Measurements from ENCODE around the gene MYL2.
"Not testable (repeated sequence)": the region's sequence is repeated elsewhere in the genome, so short reads cannot be mapped to it uniquely, and the experiment has no call there.

MYL2 gene
- total RNA-seq: 0 reads per million in 9 experiments

- no peaks in the 10 kb centered on the region for H3K36me3 Mint-ChIP-seq (ENCODE audit: insufficient read depth)
- peaks cover 49 to 81% of the 10 kb centered on the region in 2 donors for H3K27me3 Mint-ChIP-seq
- H3K9me3 Mint-ChIP-seq: no peaks in the 10 kb centered on the region
- no peaks in the 10 kb centered on the region for H3K4me1 Mint-ChIP-seq (ENCODE audit: low read depth in 2 of 2)
- no peak within 1 kb of the TSS for H3K4me3 Mint-ChIP-seq
- no peak for DNase-seq
- ATAC-seq (replicated peaks): no peak
- no peak within 1 kb of the TSS for H3K27ac Mint-ChIP-seq
Measured at GRCh38 chr12:110920324-110920910, at the start of gene MYL2. Gene MYL2, minus strand, starts transcription at chr12:110920579. Its CDS starts 50 bp downstream, at chr12:110920529.

GRCh38 chr12:110966081-110966760 is 45.8 kb upstream of the MYL2 start:
- no peaks in the 10 kb centered on the region for H3K4me1 Mint-ChIP-seq (ENCODE audit: low read depth in 2 of 2)
- H3K27me3 Mint-ChIP-seq: peaks cover 38 to 61% of the 10 kb centered on the region in 2 donors
- no peak for ATAC-seq (replicated peaks)
- no peak for DNase-seq
- no peak overlapping the region for H3K4me3 Mint-ChIP-seq
- no peak overlapping the region for H3K27ac Mint-ChIP-seq
- H3K36me3 Mint-ChIP-seq (ENCODE audit: insufficient read depth): no peaks in the 10 kb centered on the region
- no peaks in the 10 kb centered on the region for H3K9me3 Mint-ChIP-seq

GRCh38 chr12:110965574-110965973 is 45.2 kb upstream of the MYL2 start:
- Mint-ChIP-seq H3K27me3 (peaks cover 44 to 61% of the 10 kb centered on the region in 2 donors), H3K9me3 (no peaks in the 10 kb centered on the region), H3K4me1 (ENCODE audit: low read depth in 2 of 2) (no peaks in the 10 kb centered on the region), H3K4me3 (no peak overlapping the region), H3K27ac (no peak overlapping the region), H3K36me3 (ENCODE audit: insufficient read depth) (no peaks in the 10 kb centered on the region)
- DNase-seq (no peak), ATAC-seq (replicated peaks) (no peak)

GRCh38 chr12:110960795-110961194 is 40.4 kb upstream of the MYL2 start:
- Mint-ChIP-seq H3K27ac (no peak overlapping the region), H3K4me1 (ENCODE audit: low read depth in 2 of 2) (no peaks in the 10 kb centered on the region), H3K36me3 (ENCODE audit: insufficient read depth) (peaks cover 3% of the 10 kb centered on the region), H3K4me3 (no peak overlapping the region), H3K9me3 (no peaks in the 10 kb centered on the region), H3K27me3 (peaks cover 50 to 81% of the 10 kb centered on the region in 2 donors)
- no peak for ATAC-seq (replicated peaks)
- no peak for DNase-seq

- no peak overlapping the region for H3K4me3 Mint-ChIP-seq
Measured at GRCh38 chr12:110957652-110958051, 37.3 kb upstream of the MYL2 start.

GRCh38 chr12:110957159-110957558 is 36.8 kb upstream of the MYL2 start:
- Mint-ChIP-seq H3K36me3 (ENCODE audit: insufficient read depth) (peaks cover 3% of the 10 kb centered on the region), H3K9me3 (no peaks in the 10 kb centered on the region), H3K27me3 (peaks cover 40 to 58% of the 10 kb centered on the region in 2 donors), H3K4me3 (no peak overlapping the region), H3K27ac (no peak overlapping the region), H3K4me1 (ENCODE audit: low read depth in 2 of 2) (no peaks in the 10 kb centered on the region)
- ATAC-seq (replicated peaks) (no peak), DNase-seq (no peak)

More at GRCh38 chr12:110957652-110958051, 37.3 kb upstream of the MYL2 start:
- H3K27me3 Mint-ChIP-seq: peaks cover 40 to 63% of the 10 kb centered on the region in 2 donors
- H3K36me3 Mint-ChIP-seq (ENCODE audit: insufficient read depth): peaks cover 3% of the 10 kb centered on the region
- ATAC-seq (replicated peaks) (no peak), DNase-seq (no peak)
- no peaks in the 10 kb centered on the region for H3K9me3 Mint-ChIP-seq
- no peak overlapping the region for H3K27ac Mint-ChIP-seq
- H3K4me1 Mint-ChIP-seq (ENCODE audit: low read depth in 2 of 2): no peaks in the 10 kb centered on the region

GRCh38 chr12:110950867-110951266 is 30.5 kb upstream of the MYL2 start:
- not testable (repeated sequence) for H3K4me1 Mint-ChIP-seq (ENCODE audit: low read depth in 2 of 2); H3K4me3 Mint-ChIP-seq

GRCh38 chr12:110950466-110950865 is 30.1 kb upstream of the MYL2 start:
- ATAC-seq (replicated peaks); H3K4me1 Mint-ChIP-seq (ENCODE audit: low read depth in 2 of 2): not testable (repeated sequence)
- H3K27me3 Mint-ChIP-seq: peaks cover 10 to 13% of the 10 kb centered on the region in 2 donors

More at GRCh38 chr12:110950867-110951266, 30.5 kb upstream of the MYL2 start:
- H3K27ac Mint-ChIP-seq; H3K9me3 Mint-ChIP-seq; ATAC-seq (replicated peaks); H3K36me3 Mint-ChIP-seq (ENCODE audit: insufficient read depth); DNase-seq: not testable (repeated sequence)
- peaks cover 10 to 13% of the 10 kb centered on the region in 2 donors for H3K27me3 Mint-ChIP-seq

GRCh38 chr12:110948041-110948440 is 27.7 kb upstream of the MYL2 start:
- DNase-seq (no peak), ATAC-seq (replicated peaks) (no peak)
- H3K4me1 Mint-ChIP-seq (ENCODE audit: low read depth in 2 of 2): no peaks in the 10 kb centered on the region
- no peaks in the 10 kb centered on the region for H3K36me3 Mint-ChIP-seq (ENCODE audit: insufficient read depth)
- H3K27me3 Mint-ChIP-seq: peaks cover 5 to 6% of the 10 kb centered on the region in 2 donors
- peaks cover 0 to 2% of the 10 kb centered on the region in 2 donors for H3K9me3 Mint-ChIP-seq
- no peak overlapping the region for H3K27ac Mint-ChIP-seq
- H3K4me3 Mint-ChIP-seq: no peak overlapping the region

More at GRCh38 chr12:110950466-110950865, 30.1 kb upstream of the MYL2 start:
- H3K9me3 Mint-ChIP-seq; H3K36me3 Mint-ChIP-seq (ENCODE audit: insufficient read depth); H3K4me3 Mint-ChIP-seq; H3K27ac Mint-ChIP-seq; DNase-seq: not testable (repeated sequence)

- Mint-ChIP-seq H3K36me3 (ENCODE audit: insufficient read depth) (no peaks in the 10 kb centered on the region), H3K27me3 (peaks cover 20 to 36% of the 10 kb centered on the region in 2 donors), H3K9me3 (peaks cover 0 to 2% of the 10 kb centered on the region in 2 donors), H3K4me1 (ENCODE audit: low read depth in 2 of 2) (no peaks in the 10 kb centered on the region), H3K4me3 (no peak overlapping the region), H3K27ac (no peak overlapping the region)
- DNase-seq (no peak), ATAC-seq (replicated peaks) (no peak)
Measured at GRCh38 chr12:110943373-110943772, 23.0 kb upstream of the MYL2 start.

GRCh38 chr12:110941391-110941790 is 21.0 kb upstream of the MYL2 start:
- Mint-ChIP-seq H3K9me3 (peaks cover 0 to 2% of the 10 kb centered on the region in 2 donors), H3K36me3 (ENCODE audit: insufficient read depth) (no peaks in the 10 kb centered on the region), H3K4me1 (ENCODE audit: low read depth in 2 of 2) (peaks cover 6% of the 10 kb centered on the region in 2 donors), H3K27ac (no peak overlapping the region), H3K27me3 (peaks cover 34 to 51% of the 10 kb centered on the region in 2 donors), H3K4me3 (no peak overlapping the region)
- DNase-seq (no peak), ATAC-seq (replicated peaks) (no peak)

- H3K27me3 Mint-ChIP-seq: peaks cover 39 to 56% of the 10 kb centered on the region in 2 donors
- peaks cover 6% of the 10 kb centered on the region in 2 donors for H3K4me1 Mint-ChIP-seq (ENCODE audit: low read depth in 2 of 2)
Measured at GRCh38 chr12:110940933-110941332, 20.6 kb upstream of the MYL2 start.

GRCh38 chr12:110940296-110940695 is 19.9 kb upstream of the MYL2 start:
- H3K27me3 Mint-ChIP-seq: peaks cover 42 to 56% of the 10 kb centered on the region in 2 donors
- no peak for DNase-seq
- ATAC-seq (replicated peaks): no peak
- no peak overlapping the region for H3K4me3 Mint-ChIP-seq
- peaks cover 6% of the 10 kb centered on the region in 2 donors for H3K4me1 Mint-ChIP-seq (ENCODE audit: low read depth in 2 of 2)
- no peaks in the 10 kb centered on the region for H3K36me3 Mint-ChIP-seq (ENCODE audit: insufficient read depth)
- no peak overlapping the region for H3K27ac Mint-ChIP-seq
- no peaks in the 10 kb centered on the region for H3K9me3 Mint-ChIP-seq

More at GRCh38 chr12:110940933-110941332, 20.6 kb upstream of the MYL2 start:
- ATAC-seq (replicated peaks) (no peak), DNase-seq (no peak)
- Mint-ChIP-seq H3K36me3 (ENCODE audit: insufficient read depth) (no peaks in the 10 kb centered on the region), H3K27ac (no peak overlapping the region), H3K4me3 (no peak overlapping the region), H3K9me3 (peaks cover 0 to 2% of the 10 kb centered on the region in 2 donors)

Measured in effector memory CD8-positive, alpha-beta T cell (primary cell).